ENCODE data around the gene ABCB11. TPM values are rescaled to one million over a fixed set of nuclear protein-coding genes. Genes with fewer than 3 reads are reported as not detected.

The ABCB11 gene
- total RNA-seq, 1 donor from 2014 or later, result under 0.01 TPM

DNA sequence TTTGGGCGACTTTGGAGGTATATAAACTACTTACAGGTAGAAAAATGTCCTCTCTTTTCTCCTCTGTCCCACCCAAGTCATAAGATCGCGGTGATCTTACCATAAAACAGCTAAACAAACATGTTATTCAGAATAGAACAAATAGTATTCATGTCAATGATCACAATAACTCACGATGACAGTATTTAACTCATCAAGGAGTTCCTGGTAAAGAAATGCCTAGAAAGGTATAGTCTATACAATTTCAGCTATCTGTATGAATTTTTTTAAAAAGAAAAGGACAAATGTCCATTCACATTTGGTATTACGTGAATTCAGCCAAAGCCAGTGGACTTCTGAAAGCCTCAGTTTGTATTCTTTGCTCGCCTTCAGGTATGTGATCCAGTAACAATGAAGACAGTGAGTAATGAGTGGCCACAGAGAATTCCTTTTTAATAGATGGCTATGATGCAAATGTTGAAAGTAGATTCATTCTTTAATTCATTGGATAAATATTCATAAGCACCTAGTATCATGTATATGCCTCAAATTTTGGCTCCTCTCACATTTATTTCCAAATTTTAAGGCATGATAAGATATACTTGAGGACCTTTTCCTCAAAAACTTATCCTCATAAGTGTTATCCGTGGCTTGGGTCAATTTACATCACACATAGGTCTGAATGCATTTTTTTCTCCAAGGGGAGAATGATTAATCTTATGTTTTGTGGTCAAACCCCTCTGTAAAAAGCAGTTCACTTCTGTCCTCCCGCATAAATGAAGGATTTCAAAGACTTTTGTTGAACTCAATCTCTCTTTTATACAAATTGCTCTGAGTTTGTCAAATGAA, 20.3 kb downstream of the ABCB11 start:
- DNase-seq (ENCODE audit: low spot score in 2 of 2) (no peak), FAIRE-seq (no peak)

DNA sequence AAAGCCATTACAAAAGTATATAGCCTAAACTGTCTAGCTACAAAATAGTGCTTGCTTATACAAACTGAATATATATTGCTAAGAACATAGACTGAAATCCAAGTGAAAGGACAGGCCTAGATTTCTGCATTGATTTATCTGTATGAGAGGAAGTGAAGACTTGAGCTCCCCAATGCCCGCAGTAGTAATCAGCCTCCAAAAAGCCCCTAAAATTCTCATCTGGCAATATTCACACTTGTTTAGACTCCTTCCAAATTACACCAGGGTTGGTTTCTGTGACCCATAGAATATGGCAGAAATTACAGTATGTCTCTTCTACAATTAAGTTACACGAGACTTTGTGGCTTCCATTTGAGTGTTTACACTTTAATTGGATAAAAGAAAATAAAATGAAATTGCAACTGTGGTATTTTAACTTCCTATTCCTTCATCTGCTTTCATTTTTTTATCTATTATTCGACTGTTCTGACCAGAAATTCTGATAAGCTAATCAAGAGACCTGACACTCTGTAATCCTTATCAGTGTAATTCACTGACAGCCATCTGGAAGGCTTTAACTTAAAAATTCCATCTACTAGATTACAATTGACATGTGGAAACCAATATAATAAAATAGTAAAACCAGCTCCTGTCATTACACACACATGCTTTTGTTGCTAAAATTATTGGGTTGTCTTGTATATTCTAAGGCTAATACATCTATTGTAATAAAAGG, 21.1 kb downstream of the ABCB11 start:
- no peak for FAIRE-seq

DNA sequence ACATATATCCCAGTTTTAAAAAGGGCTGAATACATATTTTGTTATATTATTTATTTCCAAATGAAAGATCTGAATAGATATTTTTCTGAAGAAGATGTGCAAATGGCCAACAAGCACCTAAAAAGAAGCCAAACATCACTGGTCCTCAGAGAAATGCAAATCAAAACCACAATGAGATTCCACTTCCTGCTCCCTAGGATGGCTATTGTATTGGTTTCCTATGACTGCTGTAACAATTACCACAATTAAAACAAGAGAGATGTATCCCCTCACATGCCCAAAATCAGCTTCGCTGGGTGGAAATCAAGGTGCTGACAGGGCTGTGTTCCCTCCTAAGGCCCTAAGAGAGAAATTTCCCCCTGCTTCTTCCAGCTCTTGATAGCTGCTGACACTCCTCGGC, 23.2 kb downstream of the ABCB11 start:
- FAIRE-seq, result no peak
- DNase-seq (ENCODE audit: low spot score in 2 of 2), result no peak

More for the DNA sequence above, 21.1 kb downstream of the ABCB11 start:
- DNase-seq (ENCODE audit: low spot score in 2 of 2), result no peak

DNA sequence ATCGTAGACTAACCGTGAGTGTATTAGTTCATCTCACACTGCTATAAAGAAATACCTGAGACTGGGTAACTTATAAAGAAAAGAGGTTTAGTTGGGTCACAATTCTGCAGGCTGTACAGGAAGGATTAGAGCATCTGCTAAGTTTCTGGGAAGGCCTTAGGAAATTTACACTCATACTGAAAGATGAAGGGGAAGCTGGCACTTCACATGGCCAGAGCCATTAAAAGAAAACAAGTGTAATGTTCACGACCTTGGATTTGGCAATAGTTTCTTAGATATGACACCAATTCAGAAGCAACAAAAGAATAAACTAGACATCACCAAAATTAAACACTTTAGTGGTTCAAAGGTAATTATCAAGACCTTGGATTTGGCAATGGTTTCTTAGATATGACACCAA, 23.8 kb downstream of the ABCB11 start:
- FAIRE-seq, result no peak
- no peak for DNase-seq (ENCODE audit: low spot score in 2 of 2)

DNA sequence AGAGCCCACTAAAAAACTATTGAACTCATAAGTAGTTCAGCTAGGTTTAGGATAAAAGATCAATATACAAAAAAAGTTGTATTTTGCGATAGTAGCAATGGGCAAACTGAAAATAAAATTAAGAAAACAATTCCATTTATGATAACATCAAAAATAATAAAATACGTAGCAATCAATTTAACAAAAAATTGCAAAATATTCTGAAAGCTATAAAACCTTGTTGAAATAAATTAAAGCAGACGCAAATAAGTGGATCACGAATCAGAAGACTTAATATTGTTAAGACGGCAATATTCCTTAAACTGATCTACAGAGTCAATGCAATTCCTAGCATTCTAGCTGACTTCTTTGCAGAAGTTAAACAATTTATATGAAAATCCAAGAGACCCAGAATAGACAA, 24.5 kb downstream of the ABCB11 start:
- DNase-seq (ENCODE audit: low spot score in 2 of 2) (no peak), FAIRE-seq (no peak)

DNA sequence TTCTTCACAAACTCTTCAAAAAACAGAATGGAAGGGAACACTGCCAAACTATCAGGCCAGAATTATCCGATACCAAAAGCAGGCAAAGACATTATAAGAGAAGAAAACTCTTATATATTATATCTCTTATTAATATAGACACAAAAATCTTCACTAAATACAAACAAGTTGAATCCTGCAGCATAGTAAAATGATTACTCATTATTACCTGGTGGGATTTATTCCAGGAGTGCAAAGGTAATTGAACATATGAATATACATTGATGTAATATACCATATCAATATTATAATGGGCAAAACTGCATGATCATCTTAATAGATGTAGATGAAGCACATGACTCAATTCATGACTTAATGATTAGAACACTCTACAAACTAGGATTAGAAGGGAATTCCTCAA, 25.1 kb downstream of the ABCB11 start:
- FAIRE-seq, result no peak
- no peak for DNase-seq (ENCODE audit: low spot score in 2 of 2)

DNA sequence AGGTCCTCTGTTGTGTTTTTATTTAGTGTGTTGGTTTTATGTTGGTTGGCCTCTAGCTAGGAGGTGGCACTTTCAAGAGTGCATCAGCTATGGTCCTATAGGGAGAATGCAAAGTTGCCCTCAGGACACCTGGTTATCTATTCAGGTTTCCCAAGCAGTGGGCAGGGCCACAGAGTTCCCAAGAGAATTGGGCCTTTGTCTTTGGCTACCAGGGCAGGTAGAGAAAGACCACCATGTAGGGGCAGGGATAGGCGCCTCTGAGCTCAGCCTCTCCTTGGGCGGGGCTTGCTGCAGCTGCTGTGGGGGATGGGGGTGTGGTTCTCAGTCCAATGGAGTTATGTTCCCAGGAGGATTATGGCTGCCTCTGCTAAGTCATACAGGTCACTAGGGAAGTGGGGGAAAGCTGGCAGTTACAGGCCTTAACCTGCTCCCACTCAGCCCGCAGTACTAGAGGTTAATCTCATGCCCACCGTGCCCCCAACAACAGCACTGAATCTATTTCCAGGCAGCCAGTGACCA, 26.0 kb downstream of the ABCB11 start:
- DNase-seq (ENCODE audit: low spot score in 2 of 2) (no peak), FAIRE-seq (no peak)

DNA sequence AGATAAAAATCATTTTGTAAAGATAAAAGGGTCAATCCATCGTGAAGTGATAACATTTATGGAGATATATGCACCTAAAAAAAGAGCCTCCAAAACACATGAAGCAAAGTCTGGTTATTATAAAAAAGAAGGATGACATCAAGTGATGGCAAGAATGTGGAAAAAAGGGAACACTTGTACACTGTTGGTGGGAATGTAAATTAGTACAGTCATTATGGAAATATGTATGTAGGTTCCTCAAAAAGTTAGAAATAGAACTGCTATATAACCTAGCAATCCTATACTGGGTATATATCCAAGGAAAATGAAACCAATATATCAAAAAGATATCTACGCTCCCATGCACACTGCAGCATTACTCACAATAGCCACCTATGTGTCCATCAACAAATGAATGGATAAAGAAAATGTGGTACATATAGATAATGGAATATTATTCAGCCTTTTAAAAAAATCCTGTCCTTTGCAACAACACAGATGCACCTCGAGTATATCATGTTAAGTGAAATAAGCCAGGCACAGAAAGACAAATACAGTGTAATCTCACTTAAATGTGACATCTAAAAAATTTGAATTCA, 28.9 kb downstream of the ABCB11 start:
- no peak for FAIRE-seq
- no peak for DNase-seq (ENCODE audit: low spot score in 2 of 2)

DNA sequence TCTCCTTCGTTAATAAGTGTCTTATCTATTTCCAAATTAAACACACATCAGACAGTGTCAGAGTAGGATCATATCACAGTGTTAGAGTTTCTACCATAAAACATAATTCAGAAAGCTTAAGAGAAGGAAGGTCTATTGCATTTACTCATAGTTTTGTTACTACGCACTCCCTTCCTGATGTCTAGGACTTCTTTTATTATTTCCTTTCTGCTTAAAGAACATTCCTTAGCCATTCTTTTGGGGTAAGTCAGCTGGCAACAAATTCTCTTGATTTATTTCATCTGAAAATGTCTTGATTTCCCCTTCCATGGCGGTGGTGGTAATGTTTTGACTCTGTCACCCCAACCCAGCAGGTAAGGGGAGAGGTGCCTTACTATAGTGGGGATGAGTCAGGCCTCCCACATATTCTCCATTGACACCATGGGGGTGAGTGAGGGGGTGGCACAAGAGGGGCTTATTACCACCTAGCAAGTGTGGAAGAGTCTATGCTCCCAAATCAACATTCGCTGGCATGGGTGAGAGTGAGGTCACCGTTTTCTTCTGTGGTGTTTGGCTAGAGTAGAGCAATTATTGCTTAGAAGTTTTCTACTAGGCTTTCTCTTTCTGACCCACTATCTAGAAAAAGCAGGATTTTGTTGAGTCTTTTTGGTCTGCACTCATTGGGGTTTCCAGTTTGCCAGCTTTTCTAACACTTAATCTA, 29.9 kb downstream of the ABCB11 start:
- DNase-seq (ENCODE audit: low spot score in 2 of 2) (no peak), FAIRE-seq (no peak)

DNA sequence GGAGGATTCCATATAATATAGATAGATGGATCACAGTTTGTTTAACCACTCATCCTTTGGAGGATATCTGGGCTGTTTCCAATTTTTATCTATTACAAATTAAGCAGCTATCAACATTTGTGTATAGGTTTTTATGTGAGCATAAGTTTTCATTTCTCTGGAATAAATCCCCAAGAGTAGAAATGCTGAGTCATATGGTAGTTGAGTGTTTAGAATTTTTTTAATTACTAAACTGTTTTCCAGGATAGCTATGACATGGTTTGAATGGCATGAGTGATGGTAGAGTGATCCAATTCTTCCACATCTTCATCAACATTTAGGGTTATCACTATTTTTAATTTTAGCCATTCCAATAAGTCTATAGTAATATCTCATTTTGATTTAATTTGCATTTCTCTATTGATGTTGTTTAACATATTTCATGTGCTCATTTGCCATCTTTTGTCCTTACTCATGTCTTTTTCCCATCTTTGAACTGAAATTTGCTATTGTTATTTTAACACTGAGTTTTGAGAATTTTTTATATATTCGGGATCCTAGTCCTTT, 31.4 kb downstream of the ABCB11 start:
- no peak for DNase-seq (ENCODE audit: low spot score in 2 of 2)
- no peak for FAIRE-seq

DNA sequence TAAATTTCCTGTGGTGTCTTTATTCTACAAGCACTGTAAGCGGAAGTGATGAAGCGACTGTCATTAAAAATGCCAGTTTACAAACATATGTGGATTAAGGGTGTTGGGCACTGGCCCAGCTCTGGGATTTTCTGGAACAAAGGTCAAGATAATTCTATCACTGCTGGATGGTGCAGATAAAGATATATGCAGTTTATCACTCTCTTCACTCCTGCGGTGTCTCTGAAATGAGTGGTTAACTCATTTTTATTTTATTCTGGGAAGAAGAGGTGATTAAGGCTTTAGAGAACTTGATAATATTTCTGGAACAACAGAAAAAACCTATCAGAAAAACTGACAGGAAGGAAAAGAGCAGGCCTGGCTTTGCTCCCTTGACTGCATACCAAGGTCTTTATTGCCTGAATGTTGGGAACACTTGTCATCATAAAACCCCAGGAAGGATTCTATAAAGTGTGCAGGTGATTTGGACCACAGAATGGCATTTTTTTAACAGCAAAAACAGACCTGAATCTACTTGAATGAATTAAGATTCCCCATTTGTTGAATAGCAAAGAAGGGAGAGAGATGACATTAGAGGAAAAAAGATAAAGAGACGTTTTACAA, 32.4 kb downstream of the ABCB11 start:
- FAIRE-seq (no peak), DNase-seq (ENCODE audit: low spot score in 2 of 2) (no peak)

DNA sequence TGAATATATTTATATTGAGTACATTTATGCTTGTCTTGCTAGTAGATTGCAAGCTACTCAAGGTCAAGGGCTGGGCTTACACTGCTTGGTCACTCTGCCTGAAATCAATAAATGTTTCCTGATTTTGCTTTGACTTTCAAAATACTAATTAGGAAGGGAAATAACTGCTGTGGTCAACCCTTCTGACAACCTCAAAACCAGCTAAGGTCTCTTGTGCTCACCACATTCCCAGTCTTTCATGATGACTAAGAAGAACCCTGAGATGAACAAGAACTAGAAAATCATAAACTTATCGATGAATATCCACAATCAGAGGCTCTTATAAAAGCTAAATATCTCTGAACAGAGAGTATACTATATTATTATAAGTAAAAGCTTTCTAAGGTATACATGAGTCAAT, 33.3 kb downstream of the ABCB11 start:
- FAIRE-seq (no peak), DNase-seq (ENCODE audit: low spot score in 2 of 2) (no peak)

DNA sequence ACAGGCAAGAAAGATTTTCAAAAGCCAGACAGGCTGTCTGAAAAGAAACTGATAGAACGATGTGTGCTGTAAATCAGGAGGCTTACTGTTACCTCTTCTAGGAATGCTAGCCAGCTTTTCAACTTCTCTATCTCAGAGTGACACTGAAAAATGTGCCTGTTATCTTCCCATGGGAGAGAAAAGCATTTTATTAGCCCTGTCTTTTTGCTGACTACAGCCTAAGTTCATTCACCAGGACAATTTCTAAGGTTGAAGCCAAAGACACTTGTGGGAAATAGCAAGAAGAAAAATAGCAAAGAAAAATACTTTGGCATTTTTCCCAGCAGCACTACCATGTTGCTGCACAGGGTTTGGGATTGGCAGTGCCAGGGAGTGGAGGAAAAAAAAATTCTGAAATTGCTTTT, 34.0 kb downstream of the ABCB11 start:
- FAIRE-seq, result no peak

DNA sequence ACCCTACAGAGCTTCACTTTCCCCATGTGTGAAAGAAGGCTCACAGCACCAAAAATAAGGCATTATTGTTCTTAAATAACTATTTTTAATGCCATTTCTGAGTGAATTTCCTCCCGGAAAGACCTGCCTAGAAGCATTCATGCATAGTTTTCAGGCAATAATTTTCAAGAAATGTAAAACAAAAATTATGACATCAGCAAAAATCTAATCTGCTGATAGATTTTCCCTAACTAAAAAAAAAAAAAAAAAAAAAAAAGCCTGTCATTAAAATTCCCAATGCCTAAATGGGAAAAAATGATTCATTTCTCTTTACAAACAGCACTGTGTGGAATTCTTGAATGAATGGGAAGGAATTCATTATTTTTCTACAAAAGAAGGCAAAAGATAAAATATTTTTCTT, 35.4 kb downstream of the ABCB11 start:
- DNase-seq (ENCODE audit: low spot score in 2 of 2) (no peak), FAIRE-seq (no peak)

More for the DNA sequence above, 34.0 kb downstream of the ABCB11 start:
- DNase-seq (ENCODE audit: low spot score in 2 of 2), result no peak

DNA sequence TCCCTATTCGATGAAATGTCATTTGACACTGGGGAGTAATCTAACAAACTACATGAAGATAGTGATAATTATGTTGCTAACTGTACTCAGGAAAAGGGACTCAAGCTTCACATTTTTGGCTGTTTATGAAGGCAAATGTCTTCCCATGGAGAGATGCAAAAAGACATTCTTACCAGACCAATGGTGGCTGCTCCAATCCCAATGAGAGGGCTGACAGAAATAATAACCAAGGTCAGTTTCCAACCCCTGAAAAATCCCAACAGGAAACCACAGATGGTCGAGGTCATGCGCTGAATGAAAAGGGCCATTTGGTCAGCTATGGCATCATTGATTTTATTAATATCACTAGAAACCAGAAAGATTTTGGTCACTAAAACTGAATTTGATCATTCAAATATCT, 37.6 kb downstream of the ABCB11 start:
- FAIRE-seq, result no peak
- no peak for DNase-seq (ENCODE audit: low spot score in 2 of 2)

DNA sequence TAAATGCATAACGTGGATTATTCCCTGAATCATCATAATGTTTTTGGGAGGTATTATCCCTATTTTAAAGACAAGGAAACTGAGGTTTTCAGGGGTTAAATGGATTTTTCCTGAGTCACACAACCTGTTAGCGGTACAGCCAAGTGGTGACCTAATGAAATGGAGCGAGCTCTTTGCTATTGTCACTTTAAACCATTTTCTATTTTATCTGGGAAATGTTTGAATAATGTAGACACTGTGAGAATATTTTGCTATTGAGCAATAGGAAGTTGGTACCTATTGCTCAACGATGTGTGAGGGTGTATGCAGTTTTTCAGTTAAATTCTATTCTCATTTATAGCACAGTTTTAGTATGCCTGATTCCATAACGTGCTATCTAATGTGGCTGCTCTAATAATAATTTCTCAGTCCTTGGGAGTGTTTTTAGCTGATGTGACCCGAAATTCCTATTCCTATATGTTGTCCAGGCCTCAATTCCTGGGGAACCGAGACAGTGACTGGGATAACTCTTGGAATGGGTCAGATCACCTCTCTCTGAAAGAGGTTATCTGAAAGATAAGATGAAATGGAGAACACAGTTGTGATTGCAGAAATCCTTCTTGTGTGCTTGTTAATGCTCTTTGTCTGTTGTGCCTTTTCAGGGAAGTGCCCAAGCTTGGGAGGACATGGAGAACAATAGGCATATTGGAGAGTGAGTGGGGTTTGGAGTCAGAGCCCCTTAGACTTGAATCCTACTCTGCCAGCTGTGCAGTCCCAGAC, 38.4 kb downstream of the ABCB11 start:
- DNase-seq (ENCODE audit: low spot score in 2 of 2) (no peak), FAIRE-seq (no peak)

DNA sequence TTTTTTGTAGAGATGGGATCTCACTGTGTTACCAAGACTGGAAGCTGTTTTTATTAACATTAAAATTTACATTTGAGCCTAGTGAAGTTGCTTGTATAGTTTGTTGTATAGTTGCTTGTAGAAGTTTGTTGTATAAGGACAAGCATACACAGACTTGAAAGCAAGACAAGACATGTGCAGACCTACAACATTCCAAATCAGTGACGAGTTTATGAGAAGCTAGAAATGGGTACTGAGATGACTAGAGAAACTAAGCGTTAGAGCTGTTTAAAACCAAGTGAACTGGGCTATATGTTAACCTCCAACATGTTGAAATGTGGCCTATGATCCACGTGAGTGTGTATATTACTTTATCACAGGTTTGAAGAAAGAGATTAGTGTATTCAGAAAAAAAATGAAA, 39.1 kb downstream of the ABCB11 start:
- DNase-seq (ENCODE audit: low spot score in 2 of 2) (no peak), FAIRE-seq (no peak)

DNA sequence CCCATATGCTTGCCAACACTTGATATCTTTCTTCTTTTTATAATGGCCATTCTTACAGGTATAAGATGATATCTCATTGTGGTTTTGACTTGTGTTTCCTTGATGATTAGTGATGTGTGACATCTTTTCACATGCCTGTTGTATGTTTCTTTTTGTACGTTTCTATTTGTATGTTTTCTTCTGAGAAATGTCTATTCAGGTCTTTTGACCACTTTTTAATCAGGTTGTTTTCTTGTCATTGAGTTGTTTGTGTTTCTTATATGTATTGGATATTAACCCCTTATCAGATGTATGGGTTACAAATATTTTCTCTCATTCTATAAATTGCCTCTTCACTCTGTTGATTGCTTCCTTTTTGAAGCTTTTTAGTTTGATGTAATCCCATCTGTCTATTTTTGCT, 42.4 kb downstream of the ABCB11 start:
- FAIRE-seq (no peak), DNase-seq (ENCODE audit: low spot score in 2 of 2) (no peak)

DNA sequence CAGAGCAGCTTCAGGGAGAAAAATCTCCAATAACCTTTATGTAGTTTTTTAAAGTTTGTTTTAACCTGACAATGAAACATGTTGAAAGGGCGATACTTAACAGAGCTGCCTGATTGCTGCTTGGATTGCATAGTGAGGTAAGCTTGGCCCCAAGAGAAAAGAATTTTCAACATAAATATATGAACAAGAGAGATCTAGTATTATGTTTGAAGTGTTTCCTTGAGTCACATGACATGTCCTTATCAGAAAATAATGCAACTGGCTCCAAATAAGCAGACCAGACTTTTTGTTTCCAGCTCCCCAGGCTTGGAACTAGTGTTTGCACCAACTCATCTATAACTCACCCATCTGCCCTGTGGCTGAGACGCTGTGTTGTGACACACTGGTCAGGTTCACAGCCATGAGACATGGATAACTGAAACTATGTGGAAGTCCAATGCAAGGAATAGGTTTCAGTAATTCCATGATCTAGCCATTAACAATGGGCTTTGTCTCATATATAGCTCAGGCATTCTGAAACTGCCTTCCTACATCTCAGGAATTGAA, 44.7 kb downstream of the ABCB11 start:
- DNase-seq (ENCODE audit: low spot score in 2 of 2), result no peak
- FAIRE-seq, result no peak
